ENCODE results near the gene NPBWR2. TPM values are rescaled to one million over a fixed set of nuclear protein-coding genes. Genes with fewer than 3 reads are reported as not detected.

Gene NPBWR2
- total RNA-seq, 1 experiment from 2014 or later: not detected

GRCh38 chr20:64077541-64077875, 29.9 kb downstream of the NPBWR2 start:
- Mint-ChIP-seq H3K9me3 (no peaks in the 10 kb centered on the region), H3K36me3 (no peaks in the 10 kb centered on the region), H3K27ac (no peak overlapping the region), H3K4me3 (no peak overlapping the region), H3K4me1 (peaks cover 21% of the 10 kb centered on the region), H3K27me3 (ENCODE audit: low read depth) (peaks cover 23% of the 10 kb centered on the region)
- no peak for TF ChIP-seq ZNF425 (CRISPR knock-in tag; conservative IDR thresholded peaks at IDR 0.05)
- no peak for TF ChIP-seq ESRRA (CRISPR knock-in tag; IDR thresholded peaks at IDR 0.05; ENCODE audit: borderline replicate concordance)
- TF ChIP-seq, protein P1, sequence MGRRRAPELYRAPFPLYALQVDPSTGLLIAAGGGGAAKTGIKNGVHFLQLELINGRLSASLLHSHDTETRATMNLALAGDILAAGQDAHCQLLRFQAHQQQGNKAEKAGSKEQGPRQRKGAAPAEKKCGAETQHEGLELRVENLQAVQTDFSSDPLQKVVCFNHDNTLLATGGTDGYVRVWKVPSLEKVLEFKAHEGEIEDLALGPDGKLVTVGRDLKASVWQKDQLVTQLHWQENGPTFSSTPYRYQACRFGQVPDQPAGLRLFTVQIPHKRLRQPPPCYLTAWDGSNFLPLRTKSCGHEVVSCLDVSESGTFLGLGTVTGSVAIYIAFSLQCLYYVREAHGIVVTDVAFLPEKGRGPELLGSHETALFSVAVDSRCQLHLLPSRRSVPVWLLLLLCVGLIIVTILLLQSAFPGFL (CRISPR knock-in tag; IDR thresholded peaks at IDR 0.05; ENCODE audit: borderline replicate concordance): no peak
- TF ChIP-seq NR1H2 (CRISPR knock-in tag; IDR thresholded peaks at IDR 0.05): no peak
- no peak for TF ChIP-seq TEAD4 (CRISPR knock-in tag; IDR thresholded peaks at IDR 0.05)
- no peak for TF ChIP-seq NR3C1 (CRISPR knock-in tag; conservative IDR thresholded peaks at IDR 0.05; ENCODE audit: low read depth)
- TF ChIP-seq PRRX2 (CRISPR knock-in tag; IDR thresholded peaks at IDR 0.05): no peak
- no peak for TF ChIP-seq ZNF232 (CRISPR knock-in tag; IDR thresholded peaks at IDR 0.05)
- no peak for TF ChIP-seq MLX (CRISPR knock-in tag; IDR thresholded peaks at IDR 0.05)
- TF ChIP-seq, protein P2, sequence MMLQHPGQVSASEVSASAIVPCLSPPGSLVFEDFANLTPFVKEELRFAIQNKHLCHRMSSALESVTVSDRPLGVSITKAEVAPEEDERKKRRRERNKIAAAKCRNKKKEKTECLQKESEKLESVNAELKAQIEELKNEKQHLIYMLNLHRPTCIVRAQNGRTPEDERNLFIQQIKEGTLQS (CRISPR knock-in tag; conservative IDR thresholded peaks at IDR 0.05): no peak
- TF ChIP-seq, protein P3, sequence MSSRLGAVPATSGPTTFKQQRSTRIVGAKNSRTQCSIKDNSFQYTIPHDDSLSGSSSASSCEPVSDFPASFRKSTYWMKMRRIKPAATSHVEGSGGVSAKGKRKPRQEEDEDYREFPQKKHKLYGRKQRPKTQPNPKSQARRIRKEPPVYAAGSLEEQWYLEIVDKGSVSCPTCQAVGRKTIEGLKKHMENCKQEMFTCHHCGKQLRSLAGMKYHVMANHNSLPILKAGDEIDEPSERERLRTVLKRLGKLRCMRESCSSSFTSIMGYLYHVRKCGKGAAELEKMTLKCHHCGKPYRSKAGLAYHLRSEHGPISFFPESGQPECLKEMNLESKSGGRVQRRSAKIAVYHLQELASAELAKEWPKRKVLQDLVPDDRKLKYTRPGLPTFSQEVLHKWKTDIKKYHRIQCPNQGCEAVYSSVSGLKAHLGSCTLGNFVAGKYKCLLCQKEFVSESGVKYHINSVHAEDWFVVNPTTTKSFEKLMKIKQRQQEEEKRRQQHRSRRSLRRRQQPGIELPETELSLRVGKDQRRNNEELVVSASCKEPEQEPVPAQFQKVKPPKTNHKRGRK (CRISPR knock-in tag; IDR thresholded peaks at IDR 0.05; ENCODE audit: borderline replicate concordance): no peak
- no peak for TF ChIP-seq ZNF138 (CRISPR knock-in tag; conservative IDR thresholded peaks at IDR 0.05)
- TF ChIP-seq, protein P4, sequence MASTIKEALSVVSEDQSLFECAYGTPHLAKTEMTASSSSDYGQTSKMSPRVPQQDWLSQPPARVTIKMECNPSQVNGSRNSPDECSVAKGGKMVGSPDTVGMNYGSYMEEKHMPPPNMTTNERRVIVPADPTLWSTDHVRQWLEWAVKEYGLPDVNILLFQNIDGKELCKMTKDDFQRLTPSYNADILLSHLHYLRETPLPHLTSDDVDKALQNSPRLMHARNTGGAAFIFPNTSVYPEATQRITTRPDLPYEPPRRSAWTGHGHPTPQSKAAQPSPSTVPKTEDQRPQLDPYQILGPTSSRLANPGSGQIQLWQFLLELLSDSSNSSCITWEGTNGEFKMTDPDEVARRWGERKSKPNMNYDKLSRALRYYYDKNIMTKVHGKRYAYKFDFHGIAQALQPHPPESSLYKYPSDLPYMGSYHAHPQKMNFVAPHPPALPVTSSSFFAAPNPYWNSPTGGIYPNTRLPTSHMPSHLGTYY (CRISPR knock-in tag; IDR thresholded peaks at IDR 0.05): no peak
- DNase-seq (ENCODE audit: low spot score) (no peak), ATAC-seq (no peak)
- ChIA-PET CTCF (interaction anchor here (2.3 to 4.2 kb wide), 3 partner anchors 11 to 97 kb away, joined by 9 to 16 read pairs (median 15); partner anchors contain the start of gene PRPF6), POLR2A (no interaction called here)

DNA sequence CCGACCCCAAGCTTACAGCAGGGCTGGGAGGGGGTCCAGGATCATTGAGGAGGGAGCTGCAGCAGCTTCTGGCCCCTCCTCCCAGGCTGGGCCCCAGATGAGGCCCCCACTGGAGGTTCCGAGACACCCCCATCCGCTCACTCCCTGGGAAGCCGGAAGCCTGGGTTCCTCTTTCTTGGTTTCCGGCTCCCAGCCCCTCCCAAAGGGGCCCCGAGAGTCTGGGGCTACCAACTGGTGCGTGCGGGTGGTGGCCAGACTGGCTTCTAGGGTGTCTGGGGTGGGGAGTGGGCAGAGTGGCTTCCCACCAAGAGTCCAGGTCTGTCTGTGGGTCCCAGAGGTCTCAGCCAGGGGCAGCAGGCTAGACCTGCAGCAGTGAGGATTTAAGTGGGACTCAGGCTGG, 30.3 kb downstream of the NPBWR2 start:
- Mint-ChIP-seq H3K4me1 (peaks cover 17% of the 10 kb centered on the region), H3K4me3 (no peak overlapping the region), H3K27me3 (ENCODE audit: low read depth) (peaks cover 19% of the 10 kb centered on the region), H3K27ac (no peak overlapping the region), H3K9me3 (no peaks in the 10 kb centered on the region), H3K36me3 (no peaks in the 10 kb centered on the region)
- ATAC-seq (no peak), DNase-seq (ENCODE audit: low spot score) (no peak)
- TF ChIP-seq ARID4B (CRISPR knock-in tag; IDR thresholded peaks at IDR 0.05; ENCODE audit: borderline replicate concordance) (no peak), ZNF263 (CRISPR knock-in tag; IDR thresholded peaks at IDR 0.05; ENCODE audit: low read depth) (no peak), ZNF317 (CRISPR knock-in tag; IDR thresholded peaks at IDR 0.05; ENCODE audit: borderline replicate concordance, low read depth) (no peak), ZNF671 (CRISPR knock-in tag; IDR thresholded peaks at IDR 0.05) (no peak), NR3C1 (CRISPR knock-in tag; conservative IDR thresholded peaks at IDR 0.05; ENCODE audit: low read depth) (no peak), EMX1 (CRISPR knock-in tag; IDR thresholded peaks at IDR 0.05) (no peak), NFATC4 (CRISPR knock-in tag; IDR thresholded peaks at IDR 0.05) (no peak), STAT6 (CRISPR knock-in tag; conservative IDR thresholded peaks at IDR 0.05; ENCODE audit: low read depth) (no peak)
- ChIA-PET POLR2A (no interaction called here), CTCF (interaction anchor here (1.0 kb wide), 1 partner anchor 20 kb away, joined by 4 read pairs; no protein-coding TSS in a partner anchor)

All from WTC11 (cell line).